Midbrain (tissue), 1 donor: ENCODE measurements around the gene KRTAP12-2.
"Not testable (repeated sequence)": the region's sequence is repeated elsewhere in the genome, so short reads cannot be mapped to it uniquely, and the experiment has no call there.

Source experiments
- DNase-seq: peaks from one replicate; lab custom pipeline; 2025; lab: John Stamatoyannopoulos, UW

The KRTAP12-2 gene

GRCh38 chr21:44684077-44684476, 17.4 kb upstream of the KRTAP12-2 start:
- DNase-seq = no peak

- DNase-seq = no peak
Measured at GRCh38 chr21:44682580-44683151, 15.9 kb upstream of the KRTAP12-2 start.

GRCh38 chr21:44681861-44682579, 15.3 kb upstream of the KRTAP12-2 start, which contains the start of gene KRTAP12-1:
TSS of gene KRTAP12-1 (minus strand) at chr21:44682163. CDS start at chr21:44682123, 40 bp downstream.
- DNase-seq = no peak

GRCh38 chr21:44681152-44681551, 14.4 kb upstream of the KRTAP12-2 start:
- no peak for DNase-seq

- no peak for DNase-seq
Measured at GRCh38 chr21:44677881-44678280, 11.2 kb upstream of the KRTAP12-2 start.

- no peak for DNase-seq
Measured at GRCh38 chr21:44671911-44672310, 5.2 kb upstream of the KRTAP12-2 start.

- DNase-seq = no peak
Measured at GRCh38 chr21:44670642-44671432, 4.1 kb upstream of the KRTAP12-2 start.

- DNase-seq = no peak
Measured at GRCh38 chr21:44667612-44668011, 885 bp upstream of the KRTAP12-2 start.

GRCh38 chr21:44664691-44665090, 2.0 kb downstream of the KRTAP12-2 start:
- DNase-seq = no peak

GRCh38 chr21:44661567-44661966, 5.2 kb downstream of the KRTAP12-2 start:
- not testable (repeated sequence) for DNase-seq

GRCh38 chr21:44658913-44659595, 7.7 kb downstream of the KRTAP12-2 start:
- DNase-seq = no peak

GRCh38 chr21:44658541-44658910, 8.2 kb downstream of the KRTAP12-2 start:
- no peak for DNase-seq

- no peak for DNase-seq
Measured at GRCh38 chr21:44657635-44658540, 8.8 kb downstream of the KRTAP12-2 start, which contains the start of gene KRTAP12-3. TSS of gene KRTAP12-3 (plus strand) at chr21:44657932. CDS start at chr21:44657980, 48 bp downstream.

GRCh38 chr21:44656868-44657267, 9.9 kb downstream of the KRTAP12-2 start:
- no peak for DNase-seq

- no peak for DNase-seq
Measured at GRCh38 chr21:44654576-44655175, 12.1 kb downstream of the KRTAP12-2 start, which contains the start of gene KRTAP12-4. TSS of gene KRTAP12-4 (minus strand) at chr21:44654659. CDS start at chr21:44654614, 45 bp downstream.

GRCh38 chr21:44653656-44654575, 12.8 kb downstream of the KRTAP12-2 start:
- no peak for DNase-seq

GRCh38 chr21:44653123-44653522, 13.6 kb downstream of the KRTAP12-2 start:
- DNase-seq = no peak

GRCh38 chr21:44650973-44651675, 15.6 kb downstream of the KRTAP12-2 start:
- no peak for DNase-seq
